Endothelial cell of umbilical vein (primary cell): ENCODE measurements around the gene CLSTN1.

Source experiments
- CTCF ChIP-seq, 2 donors: IDR thresholded peaks; 1 replicate in 1 of 2; 2 replicates in 1 of 2; pipeline ENCODE4 v1.5.1; 2011; ENCODE audit warnings: low read length in 2 of 2, mild to moderate bottlenecking in 2 of 2, moderate library complexity in 2 of 2, control low read depth in 1 of 2, inconsistent platforms in 1 of 2, low read depth in 1 of 2; ENCODE audit not compliant: insufficient read depth in 1 of 2; ENCODE audit errors: extremely low read depth in 1 of 2
- POLR2A ChIP-seq: IDR thresholded peaks from 2 replicates; pipeline ENCODE4 v1.6.1; 2012; ENCODE audit warnings: low read depth, mild to moderate bottlenecking, control low read depth, low read length

GRCh38 chr1:9753121-9753531, 70.6 kb downstream of the CLSTN1 start:
- TF ChIP-seq CTCF (IDR thresholded peaks at IDR 0.05; ENCODE audit: extremely low read depth in 1 of 2, insufficient read depth in 1 of 2, low read depth in 1 of 2, low read length in 2 of 2) = no peak
- no peak for TF ChIP-seq POLR2A
